CD4-positive, alpha-beta T cell treated with Interferon gamma for 1 hour (primary cell): Measurements from ENCODE around the gene TRAPPC3L.

Source experiments
- DNase-seq: peaks from one replicate; pipeline ENCODE4 v3.0.0-alpha.2; 2020

Gene TRAPPC3L

DNA sequence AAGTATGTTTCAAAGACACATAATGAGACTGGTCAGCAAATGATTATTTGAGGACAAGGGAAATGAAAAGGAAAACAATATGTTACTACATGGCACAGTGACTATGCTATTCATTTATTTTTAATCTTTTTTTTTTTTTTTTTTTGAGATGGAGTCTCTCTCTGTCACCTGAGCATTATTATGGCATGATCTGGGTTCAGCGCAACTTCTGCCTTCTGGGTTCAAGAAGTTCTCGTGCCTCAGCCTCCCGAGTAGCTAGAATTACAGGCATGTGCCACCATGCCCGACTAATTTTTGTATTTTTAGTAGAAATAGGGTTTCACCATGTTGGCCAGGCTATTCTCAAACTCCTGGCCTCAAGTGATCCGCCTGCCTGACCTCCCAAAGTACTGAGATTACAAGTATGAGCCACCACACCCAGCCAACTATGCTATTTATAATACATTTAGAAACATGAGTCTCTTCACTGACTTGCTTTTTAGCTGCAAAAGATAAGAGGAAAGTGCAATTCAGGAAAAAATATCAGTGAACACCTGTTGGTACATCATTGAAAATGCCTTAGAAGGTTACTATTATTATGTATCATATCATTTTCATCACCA lies 11.4 kb upstream of the TRAPPC3L start:
- no peak for DNase-seq

DNA sequence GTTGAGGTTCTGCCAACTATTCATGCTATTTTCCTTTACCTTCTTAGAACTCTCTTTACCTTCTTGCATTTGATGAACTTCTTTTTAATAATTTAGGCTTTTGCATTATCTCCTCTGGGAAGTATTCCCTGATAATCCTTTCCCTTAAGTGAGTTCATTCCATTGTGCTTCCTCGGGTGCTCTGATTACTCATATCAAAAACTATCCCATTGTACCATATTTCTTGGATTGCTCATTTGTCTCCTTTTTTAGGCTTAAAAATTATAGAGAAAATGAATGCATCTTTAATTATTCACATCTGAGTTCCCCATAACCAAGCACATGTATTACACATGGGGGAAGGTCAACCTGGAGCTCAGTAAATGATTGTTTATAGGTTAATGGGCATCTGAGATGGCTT lies 10.6 kb upstream of the TRAPPC3L start:
- no peak for DNase-seq

DNA sequence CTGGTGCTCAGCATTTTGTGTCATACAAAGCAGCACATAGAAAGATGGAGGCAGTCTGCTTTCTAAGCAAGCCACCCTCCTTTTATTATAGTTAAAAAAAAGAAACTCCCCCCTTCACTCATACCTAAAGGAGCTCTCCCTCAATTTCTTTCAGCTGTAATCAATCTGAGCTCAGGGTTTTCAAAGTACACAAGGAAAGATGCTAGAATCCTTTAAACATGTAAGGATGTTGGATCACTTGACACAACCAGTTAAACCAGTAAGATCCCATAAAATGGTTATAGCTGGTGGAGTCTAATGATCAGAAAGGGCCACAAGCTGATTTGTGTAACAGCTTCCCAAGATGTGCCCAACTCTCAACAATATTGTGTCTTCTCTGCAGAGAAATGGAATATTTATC lies 8.0 kb upstream of the TRAPPC3L start, which contains the start of gene CALHM4:
CALHM4 (plus strand) TSS at position 301 of the 400 bp plus-strand sequence; CDS start at position 344, 43 bp downstream.
- DNase-seq: no peak

DNA sequence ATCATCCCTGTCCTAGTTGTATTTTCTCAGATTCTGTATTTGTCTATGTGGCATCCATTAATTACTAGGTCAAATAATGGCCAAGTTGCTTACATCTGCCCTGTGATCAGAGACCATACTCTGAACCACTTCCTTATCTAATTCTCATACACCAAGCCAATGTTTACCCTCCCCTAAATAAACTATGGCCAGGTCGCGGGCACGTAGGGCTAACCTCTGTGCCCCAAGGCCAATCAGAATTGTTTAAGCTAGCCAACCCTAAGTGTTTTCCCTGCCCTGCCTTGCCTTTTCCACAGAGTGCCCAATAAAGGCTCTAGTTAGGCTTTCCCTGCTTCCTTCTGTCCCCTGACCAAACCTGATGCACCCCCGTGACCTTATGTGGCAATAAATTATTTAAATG lies 5.3 kb upstream of the TRAPPC3L start:
- DNase-seq: no peak

DNA sequence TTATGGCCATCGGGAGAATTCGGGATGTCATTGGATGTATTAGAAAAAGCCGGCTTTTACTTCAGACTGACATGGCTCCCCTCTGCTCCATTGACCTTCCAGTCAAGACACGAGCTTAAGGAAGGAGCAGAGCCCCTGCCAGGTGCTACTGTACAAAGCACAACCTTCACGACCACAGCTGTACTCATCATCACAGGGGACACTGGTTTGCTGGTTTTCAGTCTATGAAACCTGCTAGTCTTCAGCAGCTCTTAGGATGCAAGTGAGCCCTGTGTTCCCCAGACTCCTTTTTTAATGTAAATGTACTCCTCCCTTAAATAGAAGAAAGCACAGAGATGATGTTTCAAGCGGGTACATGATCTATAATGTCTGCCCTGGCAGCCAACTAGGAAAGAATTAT lies 1.9 kb upstream of the TRAPPC3L start:
- no peak for DNase-seq

DNA sequence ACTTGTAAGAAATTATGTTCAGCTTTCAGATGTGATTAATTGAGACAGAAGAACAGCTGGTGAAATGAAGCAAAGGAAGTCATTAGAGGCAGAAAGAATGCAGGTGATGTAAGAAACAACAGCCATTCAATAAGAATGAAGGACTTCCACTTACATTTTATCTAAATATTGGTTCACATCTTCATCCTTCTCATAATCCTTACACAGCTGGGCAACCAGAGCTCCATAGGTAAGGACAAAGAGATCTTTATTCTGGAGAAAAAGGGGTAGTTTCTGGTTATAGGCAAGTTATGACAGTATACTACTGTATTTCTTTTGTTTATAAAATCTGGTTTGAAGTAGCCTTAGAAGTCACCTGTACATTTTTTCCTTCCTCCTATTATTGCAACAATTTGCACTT lies 2.3 kb downstream of the TRAPPC3L start:
- no peak for DNase-seq

DNA sequence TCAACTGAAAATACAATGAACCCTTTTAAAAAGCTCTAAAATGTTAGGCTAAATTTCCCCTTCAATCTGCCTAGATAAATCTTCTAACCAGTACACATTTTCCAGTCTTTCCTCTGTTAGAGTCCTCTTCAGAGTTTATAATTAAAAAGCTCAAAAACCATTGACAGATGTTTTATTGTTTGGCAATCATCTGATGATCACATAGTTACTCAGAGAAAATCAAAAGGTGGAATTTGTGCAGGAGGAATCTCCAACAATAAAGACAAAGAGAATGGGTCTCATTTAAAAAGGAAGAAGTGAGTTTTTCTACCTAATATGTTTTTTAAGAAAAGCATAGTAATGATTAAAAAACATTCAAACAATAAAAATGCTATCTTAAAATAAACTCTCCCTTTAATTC lies 3.1 kb downstream of the TRAPPC3L start:
- no peak for DNase-seq

DNA sequence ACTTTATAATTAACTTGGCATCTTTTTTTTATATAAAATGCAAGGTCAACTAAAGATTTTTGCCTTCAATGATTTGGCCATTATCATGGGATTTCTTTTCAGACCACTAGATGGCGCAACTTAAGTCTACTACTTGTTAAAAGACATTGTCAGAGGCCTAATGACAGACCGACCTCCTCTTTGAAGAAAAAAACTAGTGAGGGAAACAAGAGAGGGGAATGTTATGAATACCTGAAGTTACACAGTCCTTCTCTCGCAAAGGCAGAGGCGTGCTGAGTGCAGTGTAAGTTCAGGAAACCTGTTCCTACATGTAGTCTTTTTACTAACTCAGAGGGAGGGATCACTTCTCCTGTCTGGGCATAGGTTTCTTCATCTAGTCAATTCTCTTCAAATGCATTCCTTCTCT lies 9.3 kb downstream of the TRAPPC3L start:
- no peak for DNase-seq

DNA sequence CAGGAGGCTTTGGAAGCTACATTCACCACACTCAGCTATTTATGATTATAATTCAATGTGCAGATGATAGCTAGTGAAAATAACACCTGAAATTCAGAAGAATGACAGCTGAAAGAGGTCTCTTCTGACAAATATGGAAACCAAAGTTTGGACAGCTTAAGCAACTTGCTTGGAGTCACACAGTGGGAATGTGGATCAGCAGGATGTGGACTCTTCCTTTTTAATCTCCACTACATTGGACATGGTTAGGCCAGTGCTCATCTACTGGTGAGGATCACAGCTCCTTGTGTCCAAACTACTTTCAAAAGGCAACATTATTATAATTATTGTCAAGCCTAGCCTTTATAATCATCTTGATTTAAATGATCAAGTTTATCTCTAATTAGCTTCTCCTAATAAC lies 10.4 kb downstream of the TRAPPC3L start:
- no peak for DNase-seq

DNA sequence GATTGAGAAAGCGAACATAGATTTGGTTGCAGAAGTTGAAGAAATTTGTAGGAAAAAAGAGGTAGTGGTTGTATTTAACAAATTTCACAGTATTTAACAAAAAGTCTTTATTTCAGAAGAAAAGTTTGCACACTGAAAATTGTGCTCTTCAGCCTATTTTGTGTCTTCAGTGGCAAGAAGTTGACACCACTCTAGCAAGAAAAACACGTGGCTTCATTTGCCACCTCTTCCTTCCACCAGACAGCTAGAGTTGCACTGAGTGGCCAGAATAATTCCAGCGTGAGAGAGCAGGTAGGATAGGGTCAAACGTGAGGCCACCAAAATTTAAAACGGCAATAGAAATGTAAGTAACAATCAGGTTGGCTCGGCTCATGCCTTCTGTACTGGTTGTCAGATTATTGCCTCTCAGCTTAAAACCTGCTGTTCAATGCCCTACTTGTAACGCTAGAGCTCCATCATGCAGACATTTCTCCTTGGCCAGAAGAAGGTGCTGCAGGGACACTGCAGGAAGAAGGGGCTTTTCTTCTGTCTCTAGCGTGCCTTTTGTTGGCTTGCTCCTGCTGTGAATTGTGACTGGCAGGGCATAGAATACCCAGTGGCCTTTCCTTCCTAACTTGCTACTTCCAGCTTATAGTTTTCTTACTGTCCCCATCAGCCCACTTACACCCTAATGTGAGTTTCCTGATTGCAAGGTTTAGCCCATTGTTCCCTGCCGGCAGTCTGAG lies 12.1 kb downstream of the TRAPPC3L start:
- DNase-seq: no peak

DNA sequence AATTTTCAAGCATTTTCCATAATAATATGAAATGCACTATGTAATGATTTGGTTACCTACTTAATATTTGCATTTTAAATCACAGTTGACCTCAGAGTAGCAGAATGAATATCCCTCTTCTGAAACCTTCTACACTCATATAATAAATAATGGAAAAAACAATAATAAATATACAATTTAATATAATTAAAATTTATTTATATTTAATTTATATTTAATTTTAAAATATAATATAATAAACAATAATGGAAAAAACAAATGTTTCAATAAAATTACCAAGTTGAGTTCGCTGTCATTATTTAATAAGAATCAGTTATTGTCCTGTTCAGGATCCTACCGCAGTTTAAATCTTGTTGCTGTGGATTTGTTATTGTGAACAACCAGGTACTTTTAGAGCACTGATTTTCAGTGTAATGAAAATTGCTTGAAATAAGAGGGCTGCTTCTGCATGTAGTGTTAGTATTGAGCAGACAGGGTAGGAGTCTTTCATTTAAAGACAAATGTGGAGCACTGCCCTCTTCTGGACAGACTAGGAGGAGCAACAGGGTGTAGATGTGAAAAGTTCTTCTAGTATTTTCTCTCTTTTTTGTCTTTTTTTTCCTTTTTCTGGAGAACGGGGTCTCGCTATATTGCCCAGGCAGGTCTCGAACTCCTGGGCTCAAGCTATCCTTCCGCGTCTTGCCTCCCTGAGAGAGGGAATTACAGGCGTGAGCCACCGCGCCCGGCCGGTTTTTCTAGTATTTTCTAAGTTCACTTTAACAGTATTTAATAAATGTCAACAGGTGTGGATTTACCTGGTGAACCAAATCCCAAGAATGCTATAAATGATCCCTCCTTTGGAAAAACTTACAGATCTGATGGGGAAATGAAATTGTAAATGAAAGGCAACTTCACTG lies 13.6 kb downstream of the TRAPPC3L start:
- DNase-seq: peak; percentile 37

DNA sequence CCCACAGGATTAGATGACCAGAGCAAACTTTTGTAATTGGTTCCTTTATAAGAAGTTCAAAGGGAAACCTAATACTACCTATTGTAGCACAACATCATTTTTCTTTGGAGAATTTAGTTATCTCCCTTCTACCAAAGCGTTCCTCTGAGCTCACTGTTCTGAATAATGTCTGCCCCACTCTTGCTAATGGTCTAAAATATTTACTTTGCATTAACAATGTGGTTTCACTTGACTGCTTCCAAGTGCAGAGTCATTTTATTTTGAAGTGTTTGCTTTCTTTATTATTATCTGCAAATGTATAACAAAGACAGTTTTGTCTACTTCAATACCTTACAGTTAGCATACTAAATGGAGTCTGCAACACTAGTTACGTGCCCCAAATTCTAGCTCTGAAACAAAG lies 15.0 kb downstream of the TRAPPC3L start:
- DNase-seq: no peak

DNA sequence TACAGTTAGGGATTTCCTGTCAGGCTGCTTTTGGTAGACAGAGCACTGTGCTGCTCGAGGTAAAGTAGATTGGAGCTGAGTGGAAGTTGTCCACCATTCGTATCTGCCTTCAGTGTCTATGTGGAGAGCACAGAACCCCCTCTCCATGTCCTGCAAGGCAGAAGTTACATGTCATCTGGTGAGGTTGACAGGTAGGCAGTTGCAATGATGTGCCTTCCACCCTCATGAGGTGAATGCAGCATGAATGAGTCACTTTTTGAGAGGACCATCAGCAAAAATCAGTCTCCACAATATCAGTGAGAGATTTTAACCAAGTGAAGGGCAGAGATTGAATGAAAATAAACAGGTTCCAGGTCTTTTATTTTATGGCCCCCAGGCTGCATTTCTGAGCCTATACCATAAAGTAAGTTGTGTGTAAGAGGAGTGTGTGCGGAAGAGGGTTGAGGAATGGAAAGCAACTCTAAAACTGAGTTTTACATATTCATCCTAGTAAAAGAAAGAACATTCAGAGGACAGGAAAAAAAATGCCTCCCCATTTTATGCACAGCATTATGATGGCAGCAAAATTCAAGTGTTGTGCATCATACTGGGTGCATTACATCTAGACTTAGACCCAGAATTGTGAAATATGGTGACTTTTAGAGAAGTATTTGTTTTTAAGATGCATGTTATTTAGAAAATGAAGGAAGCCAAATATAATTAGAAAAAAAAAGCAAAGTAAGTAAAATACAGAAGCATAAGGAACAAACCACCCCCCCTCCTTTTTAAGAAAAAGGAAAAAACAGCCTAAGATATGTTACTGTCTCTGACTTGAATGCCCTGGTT lies 15.8 kb downstream of the TRAPPC3L start:
- DNase-seq: no peak

DNA sequence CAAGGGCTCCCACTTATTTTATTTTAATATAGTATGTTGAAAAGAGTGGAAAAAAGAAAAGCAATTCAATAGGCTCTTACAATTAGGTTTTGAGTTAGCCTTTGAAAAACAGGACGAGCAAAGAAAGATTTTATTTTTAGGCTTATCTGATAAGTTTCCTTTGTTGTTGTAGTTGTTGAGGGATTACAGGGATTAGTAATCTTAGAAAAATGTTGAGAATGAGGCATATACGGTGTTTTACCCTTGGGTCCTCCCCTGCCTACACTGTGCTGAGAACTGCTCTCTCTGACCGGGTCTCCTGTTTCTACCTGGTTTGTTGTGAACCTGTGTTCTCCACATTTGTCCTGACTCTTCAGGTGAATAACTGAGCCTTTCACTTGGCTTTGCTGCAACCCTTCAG lies 16.7 kb downstream of the TRAPPC3L start:
- DNase-seq: no peak

DNA sequence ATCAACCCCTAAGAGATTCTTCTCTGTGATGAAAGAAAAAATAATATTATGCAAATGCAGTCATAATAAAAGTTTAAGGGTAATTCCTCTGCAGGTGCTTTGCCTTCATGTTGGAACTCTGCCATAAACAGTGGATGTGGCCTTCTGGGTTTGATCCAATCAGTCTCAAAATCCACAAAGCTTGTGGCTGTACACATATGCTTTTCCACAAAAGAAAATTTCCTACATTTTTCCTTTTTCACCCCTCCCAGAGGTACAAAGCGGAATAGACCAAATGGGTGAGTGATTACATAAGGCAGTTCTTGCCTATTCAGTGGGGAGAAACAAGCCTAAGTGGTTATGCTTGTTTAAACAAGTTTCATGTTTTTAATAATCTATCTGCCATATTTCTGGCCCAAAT lies 17.4 kb downstream of the TRAPPC3L start:
- no peak for DNase-seq

DNA sequence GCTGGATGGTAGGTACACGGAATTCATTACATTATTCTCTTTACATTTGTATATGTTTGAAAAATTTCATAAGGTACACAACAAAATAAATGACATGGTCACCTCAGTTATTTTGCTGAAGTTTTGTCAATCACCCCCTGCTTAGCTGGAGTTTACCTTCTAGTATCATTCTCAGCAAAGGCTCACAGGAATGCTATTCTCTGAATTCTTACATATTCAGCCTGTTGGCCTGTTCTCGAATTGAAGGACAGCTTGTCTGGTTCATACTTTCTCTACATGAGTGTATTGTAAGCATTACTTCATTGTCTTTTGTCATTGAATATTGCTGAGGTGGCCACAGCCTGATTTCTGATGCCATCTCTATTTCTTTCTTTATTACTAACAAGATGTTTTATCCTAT lies 21.2 kb downstream of the TRAPPC3L start:
- DNase-seq: no peak

DNA sequence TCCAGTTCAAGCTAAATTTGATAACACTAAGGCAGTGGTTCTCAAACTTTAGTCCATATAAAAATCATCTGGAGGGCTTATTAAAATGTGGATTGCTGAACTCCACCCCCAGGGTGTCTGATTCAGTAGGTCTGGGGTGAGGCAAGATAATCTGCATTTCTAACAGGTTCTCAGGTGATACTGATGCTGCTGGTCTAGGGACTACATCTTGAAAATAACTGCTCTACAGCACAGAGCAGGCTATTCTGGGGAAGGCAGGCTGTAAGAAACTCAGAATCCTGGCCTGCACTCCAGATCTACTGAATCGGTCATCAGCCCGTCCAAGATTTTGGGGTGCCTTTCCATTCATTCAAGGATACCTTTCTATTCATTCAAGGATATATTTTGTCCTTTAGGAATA lies 22.6 kb downstream of the TRAPPC3L start:
- no peak for DNase-seq

DNA sequence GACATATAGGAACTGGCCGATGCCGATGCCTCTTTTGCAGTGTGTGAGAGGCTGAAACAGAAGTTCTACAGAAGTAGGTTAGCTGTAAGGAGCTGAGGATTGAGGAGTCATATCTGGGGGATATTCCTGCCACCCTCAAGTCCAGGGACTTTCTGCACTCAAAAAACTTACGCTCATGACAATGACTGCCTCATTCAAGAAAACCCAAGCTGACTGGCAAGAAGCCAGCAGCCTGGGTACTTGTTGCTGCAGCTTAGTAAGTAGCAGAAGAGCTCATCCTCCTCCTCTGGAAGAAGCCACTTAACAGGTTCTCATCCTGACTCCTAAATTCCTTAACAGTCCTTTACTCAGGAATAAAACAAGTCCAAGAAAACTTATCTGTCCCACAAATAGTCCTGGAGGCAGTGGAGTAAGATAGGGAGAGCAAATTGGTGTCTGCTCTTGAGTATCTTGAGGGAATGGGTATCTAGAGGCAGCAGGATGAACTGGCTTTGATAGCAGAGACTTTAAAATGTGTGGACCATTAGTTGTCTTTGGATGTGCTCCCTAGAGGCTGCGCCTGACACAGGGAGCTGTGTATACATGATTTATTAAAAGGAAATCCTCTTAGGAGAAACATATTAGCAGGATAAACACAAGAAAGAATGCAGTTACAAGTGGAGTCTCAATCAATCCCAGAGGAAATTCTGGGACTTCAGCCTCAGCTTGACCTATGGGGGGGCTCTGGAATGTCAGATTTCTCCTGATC lies 26.7 kb downstream of the TRAPPC3L start:
- DNase-seq: no peak

DNA sequence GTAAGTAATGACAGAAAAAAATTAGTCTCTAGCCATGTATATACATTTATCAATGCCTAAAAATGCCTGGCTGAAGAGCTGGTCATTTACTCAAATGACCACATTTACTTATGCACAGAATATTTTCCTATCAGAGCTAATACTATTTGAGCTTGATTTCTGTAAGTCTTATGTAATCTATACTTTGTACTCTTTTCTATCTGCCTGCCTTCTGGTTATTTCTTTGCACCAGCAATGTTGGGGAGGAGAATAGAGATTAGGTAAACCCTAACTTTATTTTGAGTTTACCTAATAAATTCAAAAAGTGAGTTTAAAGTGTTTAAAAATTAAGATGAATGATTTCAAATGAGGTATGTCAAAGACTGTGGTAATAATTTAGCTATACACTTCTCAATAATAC lies 30.3 kb downstream of the TRAPPC3L start:
- DNase-seq: no peak

DNA sequence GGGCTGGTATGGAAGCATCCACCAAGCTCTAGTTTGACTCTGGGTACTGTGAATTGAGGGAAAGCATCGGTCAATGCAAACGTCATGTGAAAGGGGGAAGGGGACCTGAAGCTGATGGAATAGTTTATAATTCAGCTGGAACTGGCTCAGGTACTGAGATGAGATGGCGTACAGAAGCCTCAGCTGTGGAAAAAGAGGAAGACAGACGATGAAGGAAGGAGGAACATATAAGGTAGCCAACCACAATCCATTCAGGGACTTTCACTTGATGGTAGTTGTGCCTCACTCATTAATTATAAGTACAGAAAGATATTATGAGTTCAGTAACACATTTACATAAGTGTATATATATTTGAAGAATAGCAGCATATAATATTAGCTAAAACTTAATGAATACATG lies 31.4 kb downstream of the TRAPPC3L start:
- no peak for DNase-seq

DNA sequence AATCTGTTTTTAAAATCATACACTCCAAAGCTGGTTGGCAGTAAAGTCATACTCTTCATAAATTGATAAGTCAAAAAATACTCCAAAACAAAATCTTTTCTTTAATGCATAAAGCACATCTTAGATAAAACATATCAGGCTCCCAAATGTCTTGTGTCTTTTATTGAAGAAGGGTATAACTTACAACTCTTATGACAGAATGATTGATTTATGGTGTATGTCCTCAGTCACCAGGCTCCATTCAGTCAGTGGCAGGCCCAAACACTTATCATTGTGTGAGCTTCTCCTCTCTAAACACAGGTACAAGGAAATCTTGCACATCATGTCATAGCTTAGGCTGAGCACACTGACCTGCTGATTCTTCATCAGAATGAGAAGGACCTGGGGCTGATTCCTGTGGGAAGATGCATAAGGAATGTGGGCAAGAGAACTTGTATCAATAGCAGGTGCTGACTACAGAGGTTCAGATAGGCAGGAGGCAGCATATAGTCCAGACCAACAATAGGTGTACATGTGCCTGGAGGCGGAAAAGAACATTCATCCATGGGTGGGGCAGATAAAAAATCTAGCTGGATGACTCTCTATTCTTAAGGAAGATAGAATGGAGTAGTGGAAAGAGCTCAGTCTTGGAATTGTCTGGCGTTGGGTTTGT lies 32.1 kb downstream of the TRAPPC3L start:
- DNase-seq: no peak

DNA sequence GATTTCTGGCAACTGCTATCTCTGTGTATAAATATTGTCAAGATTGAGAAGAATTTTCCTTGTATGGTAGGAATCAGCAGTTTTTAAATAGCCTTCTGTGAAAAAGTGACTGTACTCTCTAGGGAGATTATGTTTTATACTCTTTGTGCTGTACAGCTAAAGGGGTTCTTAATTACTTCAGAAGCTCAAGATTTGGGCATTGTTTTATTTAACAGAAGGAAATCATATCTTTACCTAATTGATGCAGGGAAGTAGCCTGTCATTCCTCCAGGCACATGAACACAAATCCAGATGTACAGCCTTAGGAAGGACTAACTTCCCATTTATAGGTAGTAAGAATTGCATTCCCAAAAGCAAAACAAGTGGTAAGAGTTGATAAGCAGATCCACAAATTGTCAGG lies 32.8 kb downstream of the TRAPPC3L start:
- DNase-seq: no peak
